GM23338 (cell line): ENCODE measurements around the gene TCHH.

Experiments
- CREB1 ChIP-seq: fragments of 250-450 bp; sonication (Bioruptor Pico); IDR thresholded peaks from 2 replicates; pipeline ENCODE4 v1.5.0; 2020; ENCODE audit warnings: low read depth, mild to moderate bottlenecking, moderate library complexity
- CTCF ChIP-seq, 2 experiments: fragments of 200-600 bp in 1 of 2; sonication (generic) in 1 of 2; conservative IDR thresholded peaks; 2 replicates each; pipeline versions ENCODE4 v1.5.1 to v1.6.1; 2016 to 2017; ENCODE audit warnings: antibody characterized with exemption in 2 of 2, low read depth in 2 of 2, mild to moderate bottlenecking in 2 of 2, moderate library complexity in 1 of 2
- EZH2 ChIP-seq: fragments of 200-600 bp; sonication (generic); IDR thresholded peaks from one replicate; pipeline ENCODE4 v1.8.0; 2017; ENCODE audit warnings: antibody characterized with exemption, mild to moderate bottlenecking, low read depth; ENCODE audit not compliant: unreplicated experiment
- EZH2phosphoT487 ChIP-seq: fragments of 200-600 bp; sonication (generic); IDR thresholded peaks from one replicate; pipeline ENCODE4 v1.8.1; 2018; ENCODE audit warnings: antibody characterized with exemption; ENCODE audit not compliant: unreplicated experiment
- JUNB ChIP-seq: IDR thresholded peaks from one replicate; pipeline ENCODE4 v1.6.1; 2016; ENCODE audit warnings: antibody characterized with exemption; ENCODE audit not compliant: unreplicated experiment
- POLR2AphosphoS5 ChIP-seq: IDR thresholded peaks from 2 replicates; pipeline ENCODE4 v1.6.1; 2016; ENCODE audit warnings: antibody characterized with exemption, low read depth
- REST ChIP-seq: IDR thresholded peaks from one replicate; pipeline ENCODE4 v1.6.1; 2018; ENCODE audit warnings: antibody characterized with exemption; ENCODE audit not compliant: unreplicated experiment
- STAT1 ChIP-seq: IDR thresholded peaks from one replicate; pipeline ENCODE4 v1.6.1; 2016; ENCODE audit warnings: antibody characterized with exemption; ENCODE audit not compliant: unreplicated experiment
- ZNF462 ChIP-seq: fragments of 250-450 bp; sonication (Bioruptor Pico); IDR thresholded peaks from 2 replicates; pipeline ENCODE4 v1.5.0; 2020; ENCODE audit warnings: mild to moderate bottlenecking, moderate library complexity

GRCh38 chr1:152109998-152110294, 5.3 kb downstream of the TCHH start:
- TF ChIP-seq EZH2phosphoT487 (peak; percentile 50), EZH2 (no peak), CTCF (conservative IDR thresholded peaks at IDR 0.05; ENCODE audit: low read depth in 2 of 2) (no peak), CREB1 (no peak), JUNB (no peak), POLR2AphosphoS5 (no peak), STAT1 (no peak), REST (no peak), ZNF462 (no peak)
